GOT3 (cell line): Measurements from ENCODE around the gene MRPL33.
A peak's percentile ranks its signal among the peaks of the same experiment; 100 is the strongest.

Experiments
- DNase-seq: peaks from one replicate; lab custom pipeline; 2025; ENCODE audit warnings: mixed read lengths; lab: John Stamatoyannopoulos, UW

Gene MRPL33

GRCh38 chr2:27776696-27777095 lies 5.2 kb downstream of the MRPL33 start:
- DNase-seq: no peak

DNA sequence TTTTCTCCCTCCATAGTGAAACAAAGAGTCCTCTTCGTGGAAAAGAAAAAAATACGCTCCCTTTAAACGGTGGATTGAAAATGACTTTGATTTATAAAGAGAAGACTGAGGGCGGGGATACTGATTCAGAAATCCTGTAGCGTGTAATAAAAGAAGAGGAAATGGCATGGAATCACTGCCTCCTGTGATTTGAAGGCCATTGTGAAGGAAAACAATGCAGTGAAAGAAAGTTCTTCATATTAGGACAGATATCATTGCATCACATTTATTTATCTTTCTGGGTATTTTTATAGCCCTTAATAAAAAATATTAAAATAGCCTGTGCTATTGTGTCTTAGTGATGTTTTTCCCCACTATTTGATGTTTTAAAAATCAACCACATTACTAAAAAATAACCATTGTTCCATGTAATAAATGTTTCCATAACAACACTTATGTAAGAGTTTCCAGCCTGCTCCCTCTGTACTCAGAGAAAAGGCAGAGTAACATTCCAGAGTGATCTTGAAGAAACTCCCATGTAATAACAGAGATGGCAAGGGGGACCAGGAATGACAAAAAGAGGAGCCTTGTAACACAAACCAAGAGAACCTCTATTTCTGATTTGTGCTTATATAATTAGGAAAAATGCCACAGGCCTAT lies 8.0 kb downstream of the MRPL33 start:
- no peak for DNase-seq

- no peak for DNase-seq
These were observed 10.0 kb downstream of the MRPL33 start for GRCh38 chr2:27781496-27781895.

GRCh38 chr2:27782701-27783100 lies 11.2 kb downstream of the MRPL33 start:
- no peak for DNase-seq

GRCh38 chr2:27790796-27791195 lies 19.3 kb downstream of the MRPL33 start:
- no peak for DNase-seq

DNA sequence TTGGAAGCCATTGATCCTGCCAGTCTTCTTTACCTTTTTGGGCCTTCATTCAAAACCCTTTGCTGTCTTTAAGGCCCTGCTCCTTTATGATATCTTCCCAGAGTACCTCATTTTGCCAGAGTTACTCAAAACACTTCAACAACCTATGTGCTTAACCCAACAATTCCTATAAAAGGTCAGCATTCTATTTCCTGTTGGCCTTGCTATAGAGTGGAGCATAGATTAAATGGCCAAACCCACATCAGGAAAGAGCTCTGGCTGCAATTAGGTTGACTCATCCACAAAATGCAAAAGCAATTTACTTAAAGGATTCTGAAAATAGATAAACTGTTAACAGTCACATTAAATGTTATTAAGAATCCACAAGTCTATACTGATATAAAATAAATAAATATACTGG lies 21.2 kb downstream of the MRPL33 start:
- no peak for DNase-seq

- no peak for DNase-seq
These were observed 23.7 kb downstream of the MRPL33 start for GRCh38 chr2:27795093-27795834.

DNA sequence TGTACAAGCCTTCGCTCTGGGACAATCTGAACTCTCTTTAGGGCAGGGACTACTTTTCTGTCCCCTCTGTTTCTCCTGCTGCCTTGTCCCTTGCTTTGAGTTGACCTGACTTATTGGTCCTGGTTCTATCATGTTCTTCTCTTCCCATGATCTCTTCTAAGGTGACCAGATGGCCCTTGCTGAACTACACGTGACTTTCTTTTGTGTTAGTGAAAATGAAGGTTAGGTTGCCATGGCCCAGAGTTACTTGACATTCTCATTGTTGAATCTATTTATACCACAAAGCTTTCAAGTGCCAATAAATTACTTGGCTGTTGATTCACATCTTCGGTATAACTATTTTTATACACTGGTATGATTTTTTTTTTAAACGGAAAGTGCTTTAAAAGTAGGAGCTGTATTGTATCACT lies 24.4 kb downstream of the MRPL33 start:
- DNase-seq: no peak

DNA sequence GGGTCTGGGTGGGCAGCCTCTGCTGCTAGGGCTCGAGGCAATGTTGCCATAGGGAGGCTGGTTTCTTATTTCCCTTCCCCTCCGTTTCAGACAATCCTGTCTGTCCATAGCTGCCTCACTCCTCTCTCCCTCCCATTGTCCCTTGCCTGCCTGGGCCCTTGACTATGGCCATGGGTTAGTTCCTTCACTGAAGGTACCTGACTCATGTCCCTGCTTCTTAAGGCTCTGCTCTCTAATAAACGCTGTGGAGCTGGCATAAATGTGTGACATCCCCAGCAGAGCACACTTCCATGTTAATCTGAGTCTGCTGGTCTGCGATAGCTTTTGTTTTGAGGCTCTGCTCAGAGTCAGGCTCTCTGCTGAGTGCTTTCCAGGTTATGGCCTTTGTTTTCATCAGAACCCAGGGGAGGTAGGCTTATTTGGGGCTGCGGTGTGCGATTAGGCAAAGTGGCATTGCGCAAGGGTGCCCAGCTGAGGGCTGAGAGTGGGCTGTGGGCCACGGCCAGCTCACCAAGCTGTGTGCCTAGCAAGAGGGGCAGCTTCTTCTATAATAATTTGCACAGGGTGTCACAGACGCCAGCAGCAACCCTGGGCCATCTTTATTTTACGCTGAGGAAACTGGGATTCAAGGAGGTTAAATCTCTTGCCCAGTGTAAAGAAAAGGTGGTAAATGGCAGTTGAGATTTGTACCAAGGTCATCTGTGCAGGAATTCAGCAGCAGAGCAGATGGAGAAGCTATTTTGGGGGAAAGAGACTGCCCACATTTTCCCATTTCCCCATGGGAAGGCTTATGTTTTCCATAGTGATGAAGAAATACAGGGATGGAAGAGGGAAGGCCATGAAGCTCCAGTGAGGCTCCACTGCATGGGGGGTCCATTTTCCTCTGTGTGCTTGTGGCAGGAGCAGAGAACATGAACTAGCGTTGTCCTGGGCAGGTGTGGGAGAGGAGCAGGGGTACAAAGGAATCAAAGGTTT lies 25.6 kb downstream of the MRPL33 start:
- no peak for DNase-seq

DNA sequence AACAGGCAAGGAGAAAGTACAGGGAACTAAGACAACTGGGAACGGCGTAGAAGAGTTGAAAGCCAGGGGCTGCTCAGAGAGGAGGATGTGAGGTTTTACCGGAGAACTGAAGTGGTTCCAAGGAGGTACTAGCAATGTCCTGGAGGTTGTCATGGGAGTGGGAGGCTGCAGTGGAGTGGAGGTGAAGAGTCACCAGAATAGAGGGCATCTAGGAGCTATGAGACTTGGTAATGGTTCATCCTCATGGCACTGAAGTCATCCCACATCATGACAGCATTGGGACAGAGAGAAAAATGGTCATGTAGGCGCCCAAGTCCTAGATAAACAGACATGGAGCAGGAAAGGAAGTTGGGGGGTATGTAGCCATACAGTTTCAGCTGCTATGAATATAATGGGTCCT lies 26.3 kb downstream of the MRPL33 start:
- no peak for DNase-seq

GRCh38 chr2:27798486-27798885 lies 27.0 kb downstream of the MRPL33 start:
- DNase-seq: no peak

- DNase-seq: peak; percentile 42
These were observed 27.6 kb downstream of the MRPL33 start for GRCh38 chr2:27798948-27799645.

GRCh38 chr2:27799646-27800010 lies 28.1 kb downstream of the MRPL33 start:
- DNase-seq: peak; percentile 42

DNA sequence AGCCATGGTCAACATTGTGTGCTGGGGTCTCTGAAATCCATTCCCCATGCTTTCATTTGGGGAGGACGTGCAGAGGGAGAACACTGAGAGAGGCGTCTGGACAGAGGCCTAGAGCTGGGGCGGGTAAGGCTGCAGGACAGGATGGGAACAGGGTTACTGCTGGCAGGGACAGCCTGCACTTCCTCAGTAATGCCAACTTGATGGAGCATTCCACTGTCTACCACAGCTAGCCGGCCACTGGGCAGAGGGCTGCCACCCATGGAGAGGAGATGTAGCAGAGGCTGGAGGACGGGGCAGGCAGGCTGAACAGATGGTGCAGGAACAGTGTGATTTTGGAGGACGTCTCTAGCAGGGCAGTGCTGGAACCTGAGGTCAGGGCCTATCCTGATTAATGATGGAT lies 29.3 kb downstream of the MRPL33 start:
- no peak for DNase-seq

DNA sequence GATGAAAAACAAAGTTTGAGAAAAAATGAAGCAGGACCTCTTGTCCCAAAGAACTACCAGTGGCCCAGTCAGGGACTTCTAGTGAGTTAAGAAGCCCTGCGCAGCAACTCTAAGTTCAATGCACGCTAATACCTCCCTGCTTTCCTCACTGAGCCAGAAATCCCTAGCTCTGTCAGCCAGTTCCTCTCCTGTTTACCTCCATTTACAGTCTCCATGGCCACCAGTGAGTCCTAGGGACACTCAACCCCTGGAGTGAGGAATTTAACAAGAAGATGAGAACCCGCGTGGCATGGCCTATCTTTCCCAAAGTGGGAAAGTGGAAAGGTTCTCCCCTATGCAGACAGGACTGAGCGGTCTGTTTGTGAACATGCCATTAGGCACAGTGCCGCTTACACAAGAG lies 31.0 kb downstream of the MRPL33 start:
- no peak for DNase-seq

DNA sequence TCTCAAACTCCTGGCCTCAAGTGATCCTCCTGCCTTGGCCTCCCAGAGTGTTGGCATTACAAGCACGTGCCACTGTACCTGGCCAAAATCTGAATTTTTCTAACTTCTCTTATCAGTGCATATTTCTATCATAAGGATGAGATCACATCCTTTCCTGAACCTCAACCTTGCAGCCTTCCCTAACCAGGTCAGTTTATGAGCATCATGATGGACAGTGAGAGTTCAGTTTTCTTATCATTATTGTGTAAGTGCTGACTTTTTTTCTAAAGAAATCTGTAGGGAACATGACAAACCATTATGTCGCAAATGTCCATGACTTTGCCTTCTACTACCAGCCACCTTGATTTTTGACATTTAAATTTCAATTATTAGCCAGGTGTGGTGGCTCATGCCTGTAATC lies 31.5 kb downstream of the MRPL33 start:
- no peak for DNase-seq

- no peak for DNase-seq
These were observed 32.6 kb downstream of the MRPL33 start for GRCh38 chr2:27804146-27804545.

DNA sequence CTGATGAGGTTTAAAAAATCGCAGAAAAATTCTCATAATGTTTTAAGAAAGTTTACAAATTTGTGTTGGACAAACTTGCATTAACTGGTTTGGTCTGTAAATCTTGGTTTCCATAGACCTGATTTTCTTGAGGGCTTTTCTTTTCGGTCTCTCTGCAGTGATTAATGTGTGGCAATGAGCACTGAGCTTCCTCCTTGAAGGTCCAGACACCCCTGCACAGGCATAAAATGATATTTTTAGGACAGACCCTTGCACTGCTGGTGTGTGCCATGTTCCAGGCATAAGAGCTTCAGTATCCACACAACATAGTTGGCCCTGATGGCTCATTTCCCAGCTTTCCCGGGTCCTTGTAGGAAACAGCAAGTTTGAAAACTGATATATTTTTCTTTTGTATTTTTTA lies 33.7 kb downstream of the MRPL33 start:
- DNase-seq: no peak

GRCh38 chr2:27806311-27807059 lies 35.0 kb downstream of the MRPL33 start:
- no peak for DNase-seq

DNA sequence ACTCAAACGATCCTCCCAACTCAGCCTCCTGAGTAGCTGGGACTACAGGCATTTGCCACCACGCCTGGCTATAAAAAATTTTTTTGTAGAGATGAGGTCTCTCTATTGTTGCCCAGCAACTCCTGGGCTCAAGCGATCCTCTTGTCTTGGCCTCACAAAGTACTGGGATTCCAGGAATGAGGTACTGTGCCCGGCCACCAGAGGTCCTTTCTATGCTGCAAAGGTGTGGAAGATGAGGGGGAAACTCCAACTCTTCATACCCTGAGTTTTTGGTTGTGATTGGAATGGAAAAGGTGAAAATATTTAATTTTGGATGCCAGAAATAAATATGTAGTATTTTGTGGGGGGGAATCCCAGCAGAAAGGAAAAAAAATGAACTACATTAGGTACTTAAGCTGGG lies 36.0 kb downstream of the MRPL33 start:
- DNase-seq: no peak

DNA sequence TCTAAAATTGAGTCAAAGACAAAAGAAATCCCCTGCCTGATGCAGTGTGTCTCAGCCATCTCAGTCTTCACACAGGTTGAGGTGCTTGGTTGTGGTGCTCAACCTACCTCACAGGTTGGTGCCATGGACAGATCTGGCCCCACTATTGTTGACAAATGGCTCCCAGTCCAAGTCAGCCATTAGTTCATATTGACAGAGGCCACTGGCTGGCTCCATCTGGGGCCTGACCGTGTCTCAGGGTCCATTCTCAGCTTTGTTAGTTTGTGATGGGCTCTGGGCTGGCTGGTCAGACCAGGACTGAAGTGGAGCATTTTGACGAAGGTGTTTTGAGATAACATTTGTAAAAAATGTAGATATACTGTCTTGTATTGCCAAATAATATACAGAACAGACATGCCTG lies 36.9 kb downstream of the MRPL33 start:
- no peak for DNase-seq
